Caki2 (cell line): ENCODE measurements around the gene OR11A1. TPM values are rescaled to one million over a fixed set of nuclear protein-coding genes. Genes with fewer than 3 reads are reported as not detected.

Experiments used
- DNase-seq: peaks from one replicate; pipeline ENCODE4 v3.0.0-alpha.2; 2015; ENCODE audit warnings: low read depth
- in situ Hi-C: cut with HindIII; loops from 2 replicates; pipeline ENCODE4 v1.10.0; 2016; ENCODE audit warnings: low sequenced_read_pairs, low pct_unique_long_range_greater_than_20kb, mixed read lengths
- total RNA-seq: library from RNA; depleted of rRNA; stranded (reverse); fragments of >200 nt; shearing (Covaris generic); gene quantifications from 2 replicates; pipeline ENCODE4 v1.2.3, GENCODE V29; 2014; ENCODE audit warnings: low replicate concordance; rRNA removed

OR11A1 gene
- total RNA-seq, 1 experiment from 2014 or later, result not detected

DNA sequence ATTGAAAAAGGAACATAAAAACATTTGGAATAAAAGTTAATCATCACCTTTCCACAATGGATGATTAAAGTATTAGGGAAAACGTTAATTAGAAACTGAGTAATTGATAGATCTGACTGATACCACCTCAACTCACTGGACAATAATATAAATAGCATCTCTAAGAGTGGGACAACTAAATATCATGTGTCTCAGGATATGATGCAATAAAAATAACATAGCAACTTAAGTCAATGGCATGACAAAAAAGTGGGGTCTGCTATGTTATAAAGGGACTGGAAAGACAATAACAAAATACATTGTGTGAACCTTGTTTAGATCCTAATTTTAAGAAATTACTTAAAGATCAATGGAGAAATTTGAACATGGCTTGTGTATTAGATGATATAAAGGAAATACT lies 31.8 kb downstream of the OR11A1 start:
- no peak for DNase-seq
- in situ Hi-C loops, result no loop called here

DNA sequence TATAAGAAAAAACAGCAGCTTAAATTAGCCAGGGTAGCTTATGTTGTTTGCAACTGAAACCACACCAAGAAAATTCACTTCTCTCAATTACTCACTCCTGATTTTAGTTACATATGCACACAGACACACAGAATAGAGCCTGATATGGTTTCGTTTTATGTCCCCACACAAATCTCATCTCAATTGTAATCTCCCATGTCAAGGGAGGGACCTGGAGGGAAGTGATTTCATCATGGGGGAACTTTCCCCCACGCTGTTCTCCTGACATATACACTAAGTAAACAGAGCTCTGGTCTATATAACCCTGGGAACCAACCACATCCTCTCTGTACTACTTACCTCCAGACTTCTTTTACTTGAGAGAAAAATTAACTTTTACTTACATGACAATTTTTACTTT lies 32.3 kb downstream of the OR11A1 start:
- DNase-seq, result no peak
- in situ Hi-C loops, result no loop called here

DNA sequence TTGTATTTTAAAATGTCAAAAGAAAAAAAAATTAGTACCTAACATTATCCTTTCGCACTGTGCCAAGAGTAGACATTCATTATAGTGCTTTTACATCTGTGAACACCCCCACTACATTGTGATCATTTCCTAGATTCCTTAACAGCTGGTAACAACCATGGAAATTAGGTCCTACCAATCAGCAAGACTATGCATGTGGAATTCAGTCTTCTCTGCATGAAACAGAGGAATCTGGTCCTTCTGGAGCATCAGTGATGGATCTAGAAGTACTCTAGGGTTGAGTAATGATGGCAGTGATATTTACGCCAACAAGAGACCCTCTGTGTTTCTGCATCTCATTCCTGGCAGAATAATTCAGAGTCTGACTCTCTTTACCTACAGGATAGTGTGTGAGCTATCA lies 32.7 kb downstream of the OR11A1 start:
- no peak for DNase-seq
- in situ Hi-C loops, result no loop called here

DNA sequence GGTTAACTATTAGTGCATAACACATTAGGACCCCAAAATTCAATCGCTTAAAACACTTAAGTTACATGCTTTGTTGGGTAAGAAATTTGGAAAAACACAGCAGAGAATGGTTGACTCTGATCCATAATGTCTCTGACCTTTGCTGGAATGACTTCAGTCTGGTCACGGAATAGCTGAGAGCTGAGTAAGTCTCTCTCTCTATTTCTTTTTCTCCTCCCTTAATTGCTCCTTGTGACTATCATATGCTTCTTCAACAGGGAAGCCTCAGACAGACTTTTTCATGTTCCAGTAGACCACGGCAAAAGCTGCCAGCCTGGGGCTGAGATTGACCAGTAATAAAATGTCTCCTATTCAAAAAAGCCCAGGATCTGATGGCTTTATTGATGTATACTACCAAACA lies 37.4 kb downstream of the OR11A1 start:
- in situ Hi-C loops, result no loop called here
- DNase-seq, result peak; percentile 52

DNA sequence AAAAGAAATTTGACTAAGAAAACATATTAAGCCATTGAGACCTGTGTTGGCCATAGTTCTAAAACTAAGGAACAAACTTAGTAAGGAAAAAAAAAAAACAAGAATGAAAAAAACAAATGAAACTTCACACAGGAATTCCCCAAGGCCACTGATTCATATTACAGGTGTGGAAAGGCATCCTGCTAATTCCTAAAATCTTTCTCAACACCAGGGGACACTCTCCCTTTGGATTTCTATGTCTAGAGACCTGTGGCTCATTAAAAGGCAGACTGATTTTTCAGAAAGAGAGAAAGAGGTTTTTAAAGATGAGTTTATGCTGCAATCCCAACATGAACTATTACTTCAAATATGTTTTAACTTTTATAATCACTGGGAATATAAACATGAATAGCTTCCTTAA lies 42.3 kb downstream of the OR11A1 start, which contains the start of gene OR12D1:
Gene OR12D1, plus strand, starts transcription at position 341 of the 400 bp plus-strand sequence.
- in situ Hi-C loops, result no loop called here
- DNase-seq, result peak; percentile 33

DNA sequence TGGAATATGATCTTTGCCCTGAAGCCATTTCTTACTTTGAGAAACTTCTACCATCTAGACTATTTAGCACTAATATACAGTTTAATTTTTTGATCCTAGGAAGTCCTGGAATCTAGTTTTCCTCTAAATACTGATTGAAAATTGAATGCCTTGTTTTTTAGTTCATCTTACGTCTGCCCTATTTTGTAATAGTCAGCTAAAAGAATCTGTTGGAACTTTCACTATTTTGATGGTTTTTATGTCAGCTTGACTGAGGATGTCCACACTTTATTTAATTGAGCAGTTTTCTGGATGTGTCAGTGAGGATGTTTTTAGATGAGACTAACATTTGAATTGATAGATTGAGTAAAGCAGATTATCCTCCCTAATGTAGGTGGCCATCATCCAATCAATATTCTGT lies 53.1 kb downstream of the OR11A1 start:
- in situ Hi-C loops, result no loop called here
- no peak for DNase-seq

DNA sequence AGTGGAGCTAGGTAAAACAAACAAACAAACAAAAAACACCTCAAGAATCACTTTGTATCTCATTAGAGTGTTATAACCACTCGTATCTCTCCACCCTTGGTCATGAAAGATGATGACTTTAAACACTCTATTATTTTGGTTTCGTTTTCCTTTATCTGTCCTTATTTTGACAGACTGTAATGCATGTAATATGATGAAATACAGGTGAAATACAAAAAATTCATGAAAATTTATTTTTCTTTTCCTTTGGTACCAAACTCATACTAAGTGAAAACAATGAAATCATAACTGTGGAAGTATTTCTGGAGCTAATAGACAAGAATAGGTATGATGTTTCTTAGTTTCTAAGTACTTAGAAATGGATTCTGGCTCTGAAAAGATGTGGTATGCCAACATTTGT lies 57.3 kb downstream of the OR11A1 start:
- in situ Hi-C loops, result no loop called here
- DNase-seq, result no peak

DNA sequence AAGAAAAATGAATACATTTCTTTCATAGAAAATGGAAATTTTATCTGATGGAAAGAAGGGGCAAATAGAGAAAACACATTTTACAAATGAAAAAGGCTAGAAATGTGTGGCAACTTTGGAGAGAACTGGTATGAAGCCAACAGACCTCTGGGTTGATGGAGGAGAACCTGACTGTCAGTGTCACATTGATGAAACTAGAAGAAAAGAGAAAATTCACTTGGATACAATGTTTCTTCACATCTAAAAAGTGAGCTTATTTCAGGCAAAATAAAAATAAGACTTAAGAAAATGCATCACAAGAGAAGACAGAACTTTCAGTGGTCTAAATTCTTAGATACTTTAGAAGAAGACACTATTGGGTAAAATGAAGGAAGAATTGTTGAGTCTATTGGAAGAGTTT lies 61.5 kb downstream of the OR11A1 start, which contains the start of gene OR12D2:
Gene OR12D2, plus strand, starts transcription at position 301 of the 400 bp plus-strand sequence. CDS start 1,069 bp downstream, outside the sequence.
- in situ Hi-C loops, result no loop called here
- no peak for DNase-seq

DNA sequence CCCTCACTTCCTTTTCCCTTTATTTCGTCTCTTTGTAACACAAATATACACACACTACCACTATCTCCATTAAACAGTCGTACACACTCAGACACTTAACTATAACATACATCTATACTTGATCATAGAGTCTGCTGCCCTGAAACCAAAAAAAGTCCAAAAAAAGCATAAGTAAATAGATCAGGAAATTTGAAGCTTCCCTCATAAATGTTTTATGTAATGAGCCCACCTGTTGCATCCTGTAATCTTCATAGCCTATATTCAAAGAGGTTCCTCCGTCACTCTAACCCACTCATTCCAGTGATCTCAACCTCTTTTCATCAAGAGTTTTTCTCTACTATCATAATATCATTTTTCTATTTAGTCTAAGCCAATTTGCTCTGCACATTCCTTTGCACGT lies 68.3 kb downstream of the OR11A1 start:
- no peak for DNase-seq
- in situ Hi-C loops, result no loop called here

DNA sequence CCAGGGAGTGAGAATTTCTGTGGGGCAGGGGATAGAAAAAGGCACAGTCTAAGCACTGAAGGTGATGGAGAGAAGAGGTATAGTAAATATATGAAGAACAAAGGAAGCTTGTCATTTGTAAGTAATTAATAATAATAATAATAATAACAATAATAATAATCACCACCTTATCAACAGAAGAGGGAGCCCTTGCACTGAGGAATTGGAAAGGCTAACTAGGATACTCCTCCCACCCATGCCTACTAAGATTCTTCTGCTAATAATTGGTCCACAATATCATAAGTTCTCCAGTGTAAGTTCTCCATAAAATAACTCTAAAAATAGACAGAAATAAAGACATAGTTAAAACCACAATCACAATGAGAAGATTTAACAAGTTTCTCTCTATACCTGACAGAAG lies 80.9 kb downstream of the OR11A1 start:
- no peak for DNase-seq
- in situ Hi-C loops, result no loop called here

Other genes with a start within 250 kb of the OR11A1 start
- not detected in 2 replicates for gene OR14J1, start 155.4 kb downstream of the OR11A1 start, total RNA-seq
- gene OR5V1, start 88.2 kb downstream of the OR11A1 start, total RNA-seq, result not detected in 2 replicates
- not detected in 2 replicates for gene OR12D3, start 81.8 kb downstream of the OR11A1 start, total RNA-seq
- gene OR12D2, start 61.4 kb downstream of the OR11A1 start, total RNA-seq, result not detected in 2 replicates
- not detected in 2 replicates for gene OR12D1, start 42.1 kb downstream of the OR11A1 start, total RNA-seq
- gene OR10C1, start 17.8 kb downstream of the OR11A1 start, total RNA-seq, result not detected in 2 replicates
- gene OR2H1, start 84 bp upstream of the OR11A1 start, total RNA-seq, result not detected in 2 replicates
- gene MAS1L, start 30.9 kb upstream of the OR11A1 start, total RNA-seq, result not detected in 2 replicates
- gene UBD, start 102.7 kb upstream of the OR11A1 start, total RNA-seq, result 5.1 and 6.2 TPM in 2 replicates
- gene OR2H2, start 128.1 kb upstream of the OR11A1 start, total RNA-seq, result not detected in 2 replicates
- gene GABBR1, start 176.1 kb upstream of the OR11A1 start, total RNA-seq, result 1.6 and 3.4 TPM in 2 replicates
- gene MOG, start 200.0 kb upstream of the OR11A1 start, total RNA-seq, result not detected in 2 replicates
- gene ZFP57, start 224.1 kb upstream of the OR11A1 start, total RNA-seq, result not detected in 2 replicates